Measurements from ENCODE around the gene FAM118B.
"Not testable (repeated sequence)": the region's sequence is repeated elsewhere in the genome, so short reads cannot be mapped to it uniquely, and the experiment has no call there.

Gene FAM118B

GRCh38 chr11:126217491-126217890 is 5.9 kb downstream of the FAM118B start:
- DNase-seq (ENCODE audit: low read depth), result no peak

- no peak for DNase-seq (ENCODE audit: low read depth)
These were observed 8.0 kb downstream of the FAM118B start for GRCh38 chr11:126219547-126219946.

DNA sequence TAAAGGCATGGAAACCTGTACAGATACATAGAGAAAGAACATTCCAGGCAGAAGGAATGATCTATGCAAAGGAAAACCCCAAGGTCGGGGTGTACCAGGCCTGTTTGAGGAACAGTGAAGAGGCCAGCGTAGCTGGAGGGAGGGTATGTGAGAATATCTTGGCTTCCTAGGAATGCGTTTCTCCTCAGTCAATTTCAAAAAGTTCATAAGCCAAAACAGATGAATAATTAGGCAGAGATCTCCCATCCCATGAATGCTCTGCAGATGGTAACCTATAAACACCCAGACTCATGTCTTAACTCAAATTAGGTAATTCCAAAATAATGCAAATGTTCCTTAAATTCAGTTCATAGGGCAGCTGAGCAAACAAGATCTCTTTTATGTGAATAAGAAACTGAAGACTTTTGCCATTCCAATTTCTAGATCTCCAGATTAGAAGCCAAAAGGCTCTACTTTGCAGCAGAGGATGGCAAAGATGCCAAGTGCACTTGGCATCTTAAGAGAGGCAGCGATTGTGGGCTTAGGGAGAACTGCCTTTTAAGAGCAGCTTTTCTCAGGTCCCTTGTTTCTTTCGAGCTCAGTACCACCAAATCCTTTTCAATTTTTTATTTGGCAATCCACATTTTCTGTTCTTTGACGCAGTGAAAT is 13.2 kb downstream of the FAM118B start:
- DNase-seq (ENCODE audit: low read depth), result no peak

DNA sequence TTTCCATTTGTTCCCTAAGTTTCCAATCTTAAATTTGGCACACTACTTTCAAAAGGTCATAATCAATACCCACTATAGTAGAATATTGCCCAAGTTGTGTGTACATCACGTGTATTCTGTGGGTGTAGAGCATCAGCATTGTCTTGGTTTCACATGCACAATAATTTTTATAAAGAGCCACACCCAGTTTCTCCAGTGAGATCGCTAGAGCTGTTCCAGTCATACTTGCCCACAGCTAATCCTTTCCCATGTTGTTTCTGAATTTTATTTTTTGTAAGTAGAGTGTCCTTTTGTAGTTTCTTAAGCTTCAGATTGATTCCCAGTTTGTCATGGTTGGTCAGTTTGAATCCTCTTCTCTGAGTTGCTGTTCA is 13.7 kb downstream of the FAM118B start:
- no peak for DNase-seq (ENCODE audit: low read depth)

GRCh38 chr11:126226334-126227084 is 14.9 kb downstream of the FAM118B start:
- no peak for DNase-seq (ENCODE audit: low read depth)

GRCh38 chr11:126229858-126230540 is 18.4 kb downstream of the FAM118B start:
- DNase-seq (ENCODE audit: low read depth), result peak; percentile 31

GRCh38 chr11:126231725-126232459 is 20.3 kb downstream of the FAM118B start:
- DNase-seq (ENCODE audit: low read depth), result peak; percentile 27

- DNase-seq (ENCODE audit: low read depth), result no peak
These were observed 21.1 kb downstream of the FAM118B start for GRCh38 chr11:126232683-126233082.

DNA sequence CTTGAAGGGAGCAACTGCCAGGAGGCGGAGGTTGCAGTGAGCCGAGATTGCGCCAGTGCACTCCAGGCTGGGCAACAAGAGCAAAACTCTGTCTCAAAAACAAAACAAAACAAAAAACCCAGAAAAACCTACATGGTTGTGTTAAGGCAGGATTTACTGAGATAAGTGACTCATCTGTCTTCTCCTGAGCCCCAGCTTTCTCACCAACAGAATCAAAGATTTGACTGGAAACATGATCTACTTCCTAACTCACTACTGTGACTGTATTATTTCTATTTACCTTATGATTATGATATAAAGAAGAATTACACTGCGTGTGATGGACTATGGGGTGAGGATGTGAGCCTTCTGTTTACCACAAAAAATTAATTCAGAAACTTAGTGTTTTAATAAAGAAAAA is 21.8 kb downstream of the FAM118B start:
- DNase-seq (ENCODE audit: low read depth), result no peak

DNA sequence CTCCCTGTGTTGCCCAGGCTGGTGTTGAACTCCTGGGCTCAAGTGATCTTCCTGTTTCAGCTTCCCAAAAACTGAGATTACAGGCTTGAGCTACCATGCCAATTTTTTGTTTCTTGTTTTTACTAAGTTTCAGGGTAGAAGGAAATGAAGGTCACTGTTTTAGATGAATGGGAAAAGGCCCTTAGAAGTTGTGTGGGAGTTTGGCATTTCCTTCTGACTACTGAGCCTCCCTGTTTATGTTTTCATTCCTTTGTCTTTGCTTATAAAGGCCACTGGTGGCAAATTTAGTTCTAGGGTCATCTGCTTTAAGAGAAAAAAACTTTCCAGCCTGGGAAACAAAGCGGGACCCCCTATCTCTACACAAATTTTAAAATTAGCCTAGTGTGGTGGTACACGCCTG is 35.1 kb downstream of the FAM118B start:
- no peak for DNase-seq (ENCODE audit: low read depth)

DNA sequence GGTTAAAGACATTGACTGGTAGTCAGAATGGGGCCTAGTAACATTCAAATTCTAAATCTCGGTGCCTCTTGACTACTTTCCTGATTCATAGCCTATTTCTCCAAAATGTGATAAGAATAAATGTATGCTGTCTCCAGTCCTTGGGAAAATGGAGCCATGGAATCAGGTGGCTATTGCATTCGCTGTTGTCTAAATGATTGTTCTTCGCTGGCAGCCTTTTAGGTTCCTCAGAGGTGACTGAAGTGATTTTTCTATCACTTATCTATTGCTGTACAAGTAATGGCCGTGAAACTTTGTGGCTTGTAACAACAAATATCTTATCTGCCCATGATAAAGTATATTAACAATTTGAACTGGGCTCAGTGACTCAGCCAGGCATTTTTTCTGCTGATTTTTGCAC is 41.7 kb downstream of the FAM118B start:
- no peak for DNase-seq (ENCODE audit: low read depth)

DNA sequence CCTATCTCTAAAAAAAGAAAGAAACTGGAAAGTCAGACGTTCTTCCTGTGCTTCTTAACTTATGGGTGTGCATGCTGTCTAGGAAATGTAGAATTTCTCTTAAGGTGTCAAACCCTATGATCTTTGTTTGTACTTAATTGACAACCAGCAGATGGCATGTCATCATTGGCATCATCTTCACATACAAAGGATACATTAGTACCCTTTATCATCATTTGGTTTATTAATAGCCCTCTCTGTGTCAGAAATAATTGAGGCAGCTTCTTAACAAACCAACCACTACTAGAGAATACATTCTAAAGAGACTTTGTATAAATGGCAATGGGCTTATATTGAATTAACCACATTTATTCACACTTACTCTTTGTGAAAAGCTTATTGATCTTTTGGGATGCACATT is 43.2 kb downstream of the FAM118B start:
- no peak for DNase-seq (ENCODE audit: low read depth)

DNA sequence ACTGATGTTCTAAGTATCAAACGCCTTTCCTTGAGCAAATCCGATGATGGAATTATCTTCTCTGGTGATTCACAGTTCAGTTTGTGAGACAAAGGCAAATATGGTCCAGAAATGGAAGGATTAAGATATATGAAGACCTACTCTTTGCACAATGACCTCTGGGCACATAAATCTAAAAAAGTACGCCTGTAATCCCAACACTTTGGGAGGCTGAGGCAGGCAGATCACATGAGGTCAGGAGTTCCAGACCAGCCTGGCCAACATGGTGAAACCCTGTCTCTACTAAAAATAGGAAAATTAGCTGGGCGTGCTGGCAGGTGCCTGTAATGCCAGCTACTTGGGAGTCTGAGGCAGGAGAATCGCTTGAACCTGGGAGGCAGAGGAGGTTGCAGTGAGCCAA is 43.9 kb downstream of the FAM118B start:
- not testable (repeated sequence) for DNase-seq (ENCODE audit: low read depth)

GRCh38 chr11:126256216-126256615 is 44.6 kb downstream of the FAM118B start:
- DNase-seq (ENCODE audit: low read depth), result no peak

GRCh38 chr11:126257144-126257543 is 45.6 kb downstream of the FAM118B start:
- no peak for DNase-seq (ENCODE audit: low read depth)

DNA sequence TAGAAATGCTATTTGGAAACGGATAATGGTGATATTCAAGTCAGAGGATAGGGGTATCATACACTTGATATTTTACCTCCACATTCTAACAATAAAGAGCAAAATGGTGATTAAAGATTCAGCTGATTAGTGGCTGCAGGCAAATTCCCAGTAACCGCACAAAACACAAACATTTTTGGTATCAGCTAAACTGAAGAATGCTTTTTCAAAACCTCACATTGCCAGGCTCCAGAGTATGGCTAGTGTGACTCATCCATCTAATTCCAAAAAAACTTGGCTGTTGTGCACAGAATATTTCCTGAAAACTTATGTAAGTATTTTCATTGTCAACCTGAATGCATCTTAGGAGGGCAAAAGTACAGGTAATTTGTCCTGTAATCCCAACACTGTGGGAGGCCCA is 46.2 kb downstream of the FAM118B start:
- peak; percentile 38 for DNase-seq (ENCODE audit: low read depth)

GRCh38 chr11:126262216-126262615 is 50.6 kb downstream of the FAM118B start:
- no peak for DNase-seq (ENCODE audit: low read depth)

GRCh38 chr11:126263489-126263888 is 51.9 kb downstream of the FAM118B start:
- DNase-seq (ENCODE audit: low read depth), result no peak

- peak; percentile 28 for DNase-seq (ENCODE audit: low read depth)
These were observed 54.2 kb downstream of the FAM118B start for GRCh38 chr11:126265811-126266210.

- no peak for DNase-seq (ENCODE audit: low read depth)
These were observed 56.1 kb downstream of the FAM118B start for GRCh38 chr11:126267650-126268049.

GRCh38 chr11:126268361-126268707 is 56.8 kb downstream of the FAM118B start:
- no peak for DNase-seq (ENCODE audit: low read depth)

DNA sequence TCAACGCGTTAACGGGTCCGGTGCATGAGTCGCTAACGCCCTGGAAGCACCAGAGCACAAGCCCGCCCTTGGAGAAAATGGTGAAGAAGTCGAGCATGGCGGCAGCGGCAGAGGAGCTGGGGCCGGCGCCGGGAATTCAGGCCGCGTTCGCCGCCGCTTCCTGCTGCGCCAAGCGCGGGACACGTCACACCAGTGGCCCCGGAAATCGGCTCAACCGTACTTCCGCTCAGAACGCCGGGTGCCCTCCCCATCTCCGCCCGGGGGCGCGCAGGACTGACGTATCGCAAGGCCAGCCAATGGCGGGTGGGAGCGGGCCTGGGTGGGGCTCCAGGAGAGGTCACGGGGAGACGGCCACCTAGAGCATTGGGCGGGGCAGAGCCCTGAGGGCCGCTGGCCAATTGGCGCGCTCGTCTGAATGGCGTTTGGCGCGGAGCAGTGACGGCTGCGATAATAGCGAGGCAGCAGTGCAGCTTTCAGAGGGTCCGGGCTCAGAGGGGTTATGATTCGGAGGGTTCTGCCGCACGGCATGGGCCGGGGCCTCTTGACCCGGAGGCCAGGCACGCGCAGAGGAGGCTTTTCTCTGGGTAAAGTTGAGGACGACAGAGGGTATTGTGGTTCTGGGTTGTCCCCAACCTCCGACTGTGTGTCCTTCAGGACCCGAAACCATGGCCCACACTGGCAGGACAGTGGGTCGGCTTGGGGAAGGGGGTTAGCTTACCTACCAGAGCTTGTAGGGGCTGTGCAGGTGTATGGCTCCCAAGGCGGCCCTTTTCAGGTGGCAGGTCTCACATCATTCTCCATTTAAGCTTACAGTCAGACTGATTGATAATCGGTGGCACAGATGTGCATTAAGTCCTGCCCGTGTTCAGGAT is 57.4 kb downstream of the FAM118B start, which contains the start of the genes FOXRED1 and SRPRA:
Gene FOXRED1 (plus strand): TSS at position 447 of the 872 bp plus-strand sequence. CDS start 53 bp downstream, at position 500.
Gene SRPRA (minus strand): TSS at position 188 of the 872 bp plus-strand sequence. CDS start 91 bp downstream, at position 97.
- peak; percentile 99 for DNase-seq (ENCODE audit: low read depth)
